ENCODE measurements around the gene TES. TPM values are rescaled to one million over a fixed set of nuclear protein-coding genes. Genes with fewer than 3 reads are reported as not detected.

The TES gene
- total and polyA plus RNA-seq, 2 of the 8 experiments (the other 6 are each of a cell fraction or from before 2014, with no cell fraction given) = 18.2 to 36.3 TPM

- TF ChIP-seq FOSL1 (IDR thresholded peaks at IDR 0.05; ENCODE audit: insufficient read depth, low read depth, low read length) (no peak), SIX5 (IDR thresholded peaks at IDR 0.05; ENCODE audit: low read depth, low read length) (no peak), RFX5 (IDR thresholded peaks at IDR 0.05; ENCODE audit: borderline replicate concordance, low read depth, low read length) (no peak), SRF (IDR thresholded peaks at IDR 0.05; ENCODE audit: low read depth, low read length) (no peak), POLR2A (IDR thresholded peaks at IDR 0.05; ENCODE audit: control extremely low read depth in 1 of 2, low read depth in 2 of 2, low read length in 2 of 2) (no peak)
- TF ChIP-seq, protein P1, sequence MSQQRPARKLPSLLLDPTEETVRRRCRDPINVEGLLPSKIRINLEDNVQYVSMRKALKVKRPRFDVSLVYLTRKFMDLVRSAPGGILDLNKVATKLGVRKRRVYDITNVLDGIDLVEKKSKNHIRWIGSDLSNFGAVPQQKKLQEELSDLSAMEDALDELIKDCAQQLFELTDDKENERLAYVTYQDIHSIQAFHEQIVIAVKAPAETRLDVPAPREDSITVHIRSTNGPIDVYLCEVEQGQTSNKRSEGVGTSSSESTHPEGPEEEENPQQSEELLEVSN (IDR thresholded peaks at IDR 0.05) = no peak
Observed at GRCh38 chr7:116198748-116199410, 11.5 kb upstream of the TES start (continued).
